DOHH2 (cell line): ENCODE results near the gene OR4C15.

ENCODE experiments used
- H3F3A ChIP-seq: fragments of 200-600 bp; sonication (generic), shearing (Covaris generic); 2 replicates; pipeline ENCODE4 v1.6.0; 2016; ENCODE audit warnings: antibody characterized with exemption, mild to moderate bottlenecking; ENCODE audit not compliant: control insufficient read depth, insufficient read depth
- H3K27ac ChIP-seq: fragments of 200-600 bp; sonication (generic); 2 replicates; pipeline ENCODE4 v1.5.1; 2014; ENCODE audit warnings: low read depth, mild to moderate bottlenecking, low read length, moderate library complexity
- H3K27me3 ChIP-seq: fragments of 200-600 bp; sonication (generic); 2 replicates; pipeline ENCODE4 v1.6.1; 2014; ENCODE audit warnings: mild to moderate bottlenecking, low read length, mixed read lengths; ENCODE audit not compliant: control insufficient read depth
- H3K36me3 ChIP-seq: fragments of 200-600 bp; sonication (generic); 2 replicates; pipeline ENCODE4 v1.6.1; 2014; ENCODE audit warnings: mild to moderate bottlenecking, low read length, moderate library complexity, mixed read lengths; ENCODE audit not compliant: control insufficient read depth
- H3K4me1 ChIP-seq: fragments of 200-600 bp; sonication (generic); 2 replicates; pipeline ENCODE4 v1.6.1; 2014; ENCODE audit warnings: mild to moderate bottlenecking, low read length, mixed read lengths; ENCODE audit not compliant: control insufficient read depth
- H3K4me2 ChIP-seq: fragments of 200-600 bp; sonication (generic); 2 replicates; pipeline ENCODE4 v1.6.0; 2014; ENCODE audit warnings: mild to moderate bottlenecking, low read length, moderate library complexity
- H3K4me3 ChIP-seq: fragments of 200-600 bp; sonication (generic); 2 replicates; pipeline ENCODE4 v1.5.1; 2014; ENCODE audit warnings: mild to moderate bottlenecking, low read length, mixed read lengths
- H3K79me2 ChIP-seq: fragments of 200-600 bp; sonication (generic); 2 replicates; pipeline ENCODE4 v1.6.1; 2014; ENCODE audit warnings: mild to moderate bottlenecking, low read length, mixed read lengths; ENCODE audit not compliant: control insufficient read depth
- H3K9me2 ChIP-seq: fragments of 200-600 bp; sonication (generic); replicated peaks from 2 replicates; pipeline ENCODE4 v1.6.1; 2014; ENCODE audit warnings: mild to moderate bottlenecking, low read length, mixed read lengths; ENCODE audit not compliant: control insufficient read depth
- H3K9me3 ChIP-seq: fragments of 200-600 bp; sonication (generic); 2 replicates; pipeline ENCODE4 v1.6.1; 2014; ENCODE audit warnings: antibody characterized with exemption, low read length, mixed read lengths; ENCODE audit not compliant: control insufficient read depth, insufficient read depth
- H4K20me1 ChIP-seq: fragments of 200-600 bp; sonication (generic); 2 replicates; pipeline ENCODE4 v1.6.0; 2014; ENCODE audit warnings: low read depth, mild to moderate bottlenecking, antibody characterized with exemption, low read length, moderate library complexity; ENCODE audit not compliant: control insufficient read depth, insufficient read depth
- CTCF ChIP-seq: fragments of 200-600 bp; sonication (generic); IDR thresholded peaks from one replicate; pipeline ENCODE4 v1.5.1; 2014; ENCODE audit warnings: antibody characterized with exemption, mild to moderate bottlenecking, low read depth, low read length; ENCODE audit not compliant: poor library complexity, severe bottlenecking
- EZH2phosphoT487 ChIP-seq: fragments of 200-600 bp; sonication (generic); IDR thresholded peaks from 2 replicates; pipeline ENCODE4 v1.6.1; 2017; ENCODE audit warnings: borderline replicate concordance, mild to moderate bottlenecking, antibody characterized with exemption, low read length, moderate library complexity, mixed read lengths

OR4C15 gene

DNA sequence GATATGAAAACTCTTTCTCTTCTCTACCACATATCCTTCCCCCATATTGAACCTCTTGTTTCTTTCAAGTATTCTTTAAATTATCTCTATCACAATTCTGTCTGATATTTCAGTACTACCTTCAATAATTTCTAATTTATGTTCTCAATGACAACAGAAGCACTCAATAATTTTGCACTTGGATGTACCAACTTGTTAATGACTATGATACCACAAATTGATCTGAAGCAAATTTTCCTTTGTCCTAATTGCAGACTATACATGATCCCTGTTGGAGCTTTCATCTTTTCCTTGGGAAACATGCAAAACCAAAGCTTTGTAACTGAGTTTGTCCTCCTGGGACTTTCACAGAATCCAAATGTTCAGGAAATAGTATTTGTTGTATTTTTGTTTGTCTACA, at the start of gene OR4C15:
OR4C15 (plus strand) TSS at position 301 of the 400 bp plus-strand sequence; CDS start at position 301, 0 bp downstream.
- no peak for TF ChIP-seq CTCF
- no peak for TF ChIP-seq EZH2phosphoT487
- H3K9me3 ChIP-seq, result peaks cover 5% of the 10 kb centered on the region; the same call in 1 of the 2 replicates
- H3K9me2 ChIP-seq, result no peaks in the 10 kb centered on the region
- no peaks in the 10 kb centered on the region for H3K27me3 ChIP-seq
- no peaks in the 10 kb centered on the region for H4K20me1 ChIP-seq
- no peaks in the 10 kb centered on the region for H3F3A ChIP-seq
- H3K27ac ChIP-seq, result no peak within 1 kb of the TSS
- H3K79me2 ChIP-seq, result no peaks in the 10 kb centered on the region
- H3K4me3 ChIP-seq, result no peak within 1 kb of the TSS
- no peaks in the 10 kb centered on the region for H3K4me1 ChIP-seq
- no peak within 1 kb of the TSS for H3K4me2 ChIP-seq
- no peaks in the 10 kb centered on the region for H3K36me3 ChIP-seq

DNA sequence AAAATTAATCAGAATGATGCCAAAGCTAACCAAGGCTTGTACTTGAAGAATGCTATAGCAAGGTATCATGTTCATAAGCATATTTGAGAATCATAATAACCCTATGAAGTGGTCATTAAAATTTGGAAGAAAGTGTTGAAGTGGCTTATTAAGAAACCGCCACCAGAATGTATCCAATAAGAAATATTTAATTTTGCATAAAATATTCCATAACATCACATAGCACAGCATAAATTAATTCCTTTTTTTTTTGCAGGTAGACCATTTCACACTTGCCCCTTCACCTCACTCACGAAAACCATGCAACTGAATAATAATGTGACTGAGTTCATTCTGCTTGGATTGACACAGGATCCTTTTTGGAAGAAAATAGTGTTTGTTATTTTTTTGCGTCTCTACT, 17.6 kb downstream of the OR4C15 start, which contains the start of gene OR4C16:
OR4C16 (plus strand) TSS at position 301 of the 400 bp plus-strand sequence; CDS start at position 301, 0 bp downstream.
- H3K4me2 ChIP-seq, result no peak within 1 kb of the TSS

DNA sequence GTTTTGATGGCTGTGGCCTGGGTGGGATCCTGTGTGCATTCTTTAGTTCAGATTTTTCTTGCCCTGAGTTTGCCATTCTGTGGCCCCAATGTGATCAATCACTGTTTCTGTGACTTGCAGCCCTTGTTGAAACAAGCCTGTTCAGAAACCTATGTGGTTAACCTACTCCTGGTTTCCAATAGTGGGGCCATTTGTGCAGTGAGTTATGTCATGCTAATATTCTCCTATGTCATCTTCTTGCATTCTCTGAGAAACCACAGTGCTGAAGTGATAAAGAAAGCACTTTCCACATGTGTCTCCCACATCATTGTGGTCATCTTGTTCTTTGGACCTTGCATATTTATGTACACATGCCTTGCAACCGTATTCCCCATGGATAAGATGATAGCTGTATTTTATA, 18.3 kb downstream of the OR4C15 start:
- TF ChIP-seq CTCF (no peak), EZH2phosphoT487 (no peak)
- no peak overlapping the region for H3K4me2 ChIP-seq
- no peak overlapping the region for H3K4me3 ChIP-seq
- no peaks in the 10 kb centered on the region for H3K9me2 ChIP-seq
- peaks cover 7% of the 10 kb centered on the region; the same call in 1 of the 2 replicates for H3K9me3 ChIP-seq
- no peaks in the 10 kb centered on the region for H4K20me1 ChIP-seq
- no peak overlapping the region for H3K27ac ChIP-seq
- no peaks in the 10 kb centered on the region for H3K36me3 ChIP-seq
- H3K27me3 ChIP-seq, result no peaks in the 10 kb centered on the region
- H3K4me1 ChIP-seq, result no peaks in the 10 kb centered on the region
- H3K79me2 ChIP-seq, result no peaks in the 10 kb centered on the region
- no peaks in the 10 kb centered on the region for H3F3A ChIP-seq

More for the DNA sequence above, 17.6 kb downstream of the OR4C15 start, which contains the start of gene OR4C16:
- Histone ChIP-seq H3K9me2 (no peaks in the 10 kb centered on the region), H3K36me3 (no peaks in the 10 kb centered on the region), H3K9me3 (peaks cover 4% of the 10 kb centered on the region; the same call in 1 of the 2 replicates), H4K20me1 (no peaks in the 10 kb centered on the region), H3K27ac (no peak within 1 kb of the TSS), H3K27me3 (no peaks in the 10 kb centered on the region), H3K4me1 (no peaks in the 10 kb centered on the region), H3K79me2 (no peaks in the 10 kb centered on the region), H3K4me3 (no peak within 1 kb of the TSS), H3F3A (no peaks in the 10 kb centered on the region)
- TF ChIP-seq CTCF (no peak), EZH2phosphoT487 (no peak)
